Epithelial cell of esophagus (primary cell): Measurements from ENCODE around the gene TARP.

ENCODE experiments used
- DNase-seq: peaks from one replicate; pipeline ENCODE4 v3.0.0; 2010; ENCODE audit warnings: low read depth
- H3K4me3 ChIP-seq: 2 replicates; pipeline ENCODE4 v1.5.1; 2011; ENCODE audit warnings: mild to moderate bottlenecking, low read length, control low read depth
- CTCF ChIP-seq: IDR thresholded peaks from 2 replicates; pipeline ENCODE4 v1.5.1; 2011; ENCODE audit warnings: low read depth, mild to moderate bottlenecking, low read length, control low read depth, inconsistent platforms; ENCODE audit not compliant: insufficient read depth; ENCODE audit errors: missing control alignments

The TARP gene

GRCh38 chr7:38291650-38292049, 18.2 kb upstream of the TARP start:
- H3K4me3 ChIP-seq: no peak overlapping the region
- no peak for DNase-seq
- TF ChIP-seq CTCF: no peak

- no peak for TF ChIP-seq CTCF
- DNase-seq: no peak
- no peak overlapping the region for H3K4me3 ChIP-seq
These were observed 17.7 kb upstream of the TARP start for GRCh38 chr7:38291117-38291647.

GRCh38 chr7:38284553-38284952, 11.1 kb upstream of the TARP start:
- TF ChIP-seq CTCF: no peak
- no peak for DNase-seq
- H3K4me3 ChIP-seq: no peak overlapping the region

- no peak overlapping the region for H3K4me3 ChIP-seq
- no peak for TF ChIP-seq CTCF
- no peak for DNase-seq
These were observed 10.4 kb upstream of the TARP start for GRCh38 chr7:38283809-38284208.

- H3K4me3 ChIP-seq: no peak overlapping the region
- DNase-seq: peak; percentile 3
- no peak for TF ChIP-seq CTCF
These were observed 9.7 kb upstream of the TARP start for GRCh38 chr7:38283107-38283506.

GRCh38 chr7:38282081-38282480, 8.6 kb upstream of the TARP start:
- no peak for TF ChIP-seq CTCF
- H3K4me3 ChIP-seq: no peak overlapping the region
- DNase-seq: no peak

- no peak for TF ChIP-seq CTCF
- H3K4me3 ChIP-seq: no peak overlapping the region
- DNase-seq: no peak
These were observed 7.8 kb upstream of the TARP start for GRCh38 chr7:38281266-38281665.
